OCI-LY3 (cell line): ENCODE data around the gene P4HA2.

Experiments
- H2AFZ ChIP-seq: fragments of 200-600, 300-600 bp; shearing (Covaris generic); 2 replicates; pipeline ENCODE4 v1.6.0; 2014; ENCODE audit warnings: antibody characterized with exemption, low read depth, low read length
- H3K27ac ChIP-seq: fragments of 200-600, 300-600 bp; sonication (generic); 2 replicates; pipeline ENCODE4 v1.5.1; 2014; ENCODE audit warnings: mild to moderate bottlenecking, low read length, moderate library complexity, mixed read lengths
- H3K27me3 ChIP-seq: fragments of 200-600, 300-600 bp; sonication (generic); 2 replicates; pipeline ENCODE4 v1.6.1; 2014; ENCODE audit warnings: low read depth, low read length, mixed read lengths
- H3K36me3 ChIP-seq: fragments of 200-600, 300-600 bp; sonication (generic); replicated peaks from 2 replicates; pipeline ENCODE3; 2014; ENCODE audit warnings: low read depth, low read length, mixed read lengths
- H3K4me1 ChIP-seq: fragments of 300-600, 200-600 bp; sonication (generic); 2 replicates; pipeline ENCODE4 v1.6.1; 2014; ENCODE audit warnings: low read length, mixed read lengths
- H3K4me2 ChIP-seq: fragments of 200-600, 300-600 bp; sonication (generic); 2 replicates; pipeline ENCODE4 v1.6.1; 2014; ENCODE audit warnings: low read length, mixed read lengths
- H3K4me3 ChIP-seq: fragments of 300-600, 200-600 bp; sonication (generic); 2 replicates; pipeline ENCODE4 v1.5.1; 2014; ENCODE audit warnings: antibody characterized with exemption, mild to moderate bottlenecking, low read length, moderate library complexity
- H3K79me2 ChIP-seq: fragments of 300-600, 200-600 bp; shearing (Covaris generic); 2 replicates; pipeline ENCODE4 v1.6.1; 2014; ENCODE audit warnings: mild to moderate bottlenecking, low read length, mixed read lengths
- H3K9ac ChIP-seq: fragments of 300-600, 200-600 bp; shearing (Covaris generic); 2 replicates; pipeline ENCODE4 v1.6.0; 2014; ENCODE audit warnings: mild to moderate bottlenecking, low read length, moderate library complexity
- H3K9me3 ChIP-seq: fragments of 200-600, 300-600 bp; shearing (Covaris generic); 2 replicates; pipeline ENCODE4 v1.6.1; 2014; ENCODE audit warnings: low read length, mixed read lengths; ENCODE audit not compliant: insufficient read depth
- H4K20me1 ChIP-seq: fragments of 200-600, 300-600 bp; sonication (generic); 2 replicates; pipeline ENCODE4 v1.6.1; 2016; ENCODE audit warnings: low read length, mixed read lengths; ENCODE audit not compliant: insufficient read depth
- EZH2phosphoT487 ChIP-seq: fragments of 200-600 bp; shearing (Covaris generic); IDR thresholded peaks from 2 replicates; pipeline ENCODE4 v1.6.1; 2018; ENCODE audit warnings: antibody characterized with exemption, mixed run types, low read depth
- TF ChIP-seq, protein P1 (sequence below): fragments of 200-600, 300-600 bp; sonication (generic); IDR thresholded peaks from 2 replicates; pipeline ENCODE4 v1.5.1; 2014; ENCODE audit warnings: antibody characterized with exemption, low read length, low read depth

The P4HA2 gene

DNA sequence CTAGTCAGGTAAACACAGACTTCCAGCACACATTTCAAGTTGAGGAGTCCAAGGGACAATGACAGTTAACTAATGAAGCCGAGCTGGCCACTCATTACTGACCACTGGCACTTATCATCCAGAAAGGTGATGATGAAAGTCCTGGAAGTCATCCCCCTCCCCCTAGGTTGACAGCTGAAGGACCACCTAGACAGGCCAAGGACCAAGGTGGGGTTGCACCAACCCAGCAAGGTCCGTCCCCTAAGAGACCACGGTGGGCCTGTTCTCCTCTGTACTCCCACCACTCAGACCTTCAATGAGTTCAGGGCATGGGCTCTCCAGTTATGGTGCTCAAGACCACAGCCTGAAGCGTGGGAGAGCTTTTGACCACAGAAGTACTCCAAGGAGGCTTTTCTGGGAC is 13.2 kb downstream of the P4HA2 start:
- Histone ChIP-seq H3K36me3 (no peaks in the 10 kb centered on the region), H3K27me3 (peaks cover 8% of the 10 kb centered on the region), H4K20me1 (no peaks in the 10 kb centered on the region), H3K9me3 (no peaks in the 10 kb centered on the region), H3K79me2 (no peaks in the 10 kb centered on the region), H2AFZ (no peak overlapping the region), H3K9ac (no peak overlapping the region), H3K4me1 (no peaks in the 10 kb centered on the region), H3K27ac (no peak overlapping the region), H3K4me2 (no peak overlapping the region), H3K4me3 (no peak overlapping the region)
- no peak for TF ChIP-seq EZH2phosphoT487
- TF ChIP-seq, protein P1, sequence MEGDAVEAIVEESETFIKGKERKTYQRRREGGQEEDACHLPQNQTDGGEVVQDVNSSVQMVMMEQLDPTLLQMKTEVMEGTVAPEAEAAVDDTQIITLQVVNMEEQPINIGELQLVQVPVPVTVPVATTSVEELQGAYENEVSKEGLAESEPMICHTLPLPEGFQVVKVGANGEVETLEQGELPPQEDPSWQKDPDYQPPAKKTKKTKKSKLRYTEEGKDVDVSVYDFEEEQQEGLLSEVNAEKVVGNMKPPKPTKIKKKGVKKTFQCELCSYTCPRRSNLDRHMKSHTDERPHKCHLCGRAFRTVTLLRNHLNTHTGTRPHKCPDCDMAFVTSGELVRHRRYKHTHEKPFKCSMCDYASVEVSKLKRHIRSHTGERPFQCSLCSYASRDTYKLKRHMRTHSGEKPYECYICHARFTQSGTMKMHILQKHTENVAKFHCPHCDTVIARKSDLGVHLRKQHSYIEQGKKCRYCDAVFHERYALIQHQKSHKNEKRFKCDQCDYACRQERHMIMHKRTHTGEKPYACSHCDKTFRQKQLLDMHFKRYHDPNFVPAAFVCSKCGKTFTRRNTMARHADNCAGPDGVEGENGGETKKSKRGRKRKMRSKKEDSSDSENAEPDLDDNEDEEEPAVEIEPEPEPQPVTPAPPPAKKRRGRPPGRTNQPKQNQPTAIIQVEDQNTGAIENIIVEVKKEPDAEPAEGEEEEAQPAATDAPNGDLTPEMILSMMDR: no peak

DNA sequence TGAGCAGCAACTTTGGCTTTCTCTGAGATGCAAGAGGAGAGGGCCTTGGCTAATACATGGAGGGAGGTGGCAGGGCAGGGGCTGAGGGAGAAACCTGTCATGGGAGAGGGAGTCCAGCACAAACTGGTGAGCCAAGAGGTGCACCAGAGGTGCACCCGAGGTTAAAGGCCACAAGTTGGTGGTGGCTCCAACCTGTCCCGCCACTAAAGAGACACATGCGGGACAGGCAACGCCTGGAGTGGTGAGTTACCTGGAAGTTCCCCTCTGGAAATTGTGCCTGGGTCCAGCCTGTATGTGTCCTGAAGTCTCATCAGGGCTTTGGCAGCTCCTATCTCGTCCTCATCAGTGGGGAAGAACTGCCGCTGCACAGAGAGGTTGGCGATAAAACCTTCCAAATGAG is 14.0 kb downstream of the P4HA2 start:
- Histone ChIP-seq H3K79me2 (no peaks in the 10 kb centered on the region), H3K4me2 (no peak overlapping the region), H4K20me1 (no peaks in the 10 kb centered on the region), H3K36me3 (no peaks in the 10 kb centered on the region), H3K9me3 (no peaks in the 10 kb centered on the region), H3K27me3 (peaks cover 8% of the 10 kb centered on the region; the same call in 1 of the 2 replicates), H3K27ac (no peak overlapping the region), H3K9ac (no peak overlapping the region), H3K4me3 (no peak overlapping the region), H2AFZ (no peak overlapping the region), H3K4me1 (no peaks in the 10 kb centered on the region)
- no peak for TF ChIP-seq EZH2phosphoT487

- Histone ChIP-seq H3K27me3 (no peaks in the 10 kb centered on the region), H3K9me3 (no peaks in the 10 kb centered on the region), H3K4me2 (no peak overlapping the region), H4K20me1 (no peaks in the 10 kb centered on the region), H3K36me3 (no peaks in the 10 kb centered on the region), H2AFZ (no peak overlapping the region), H3K79me2 (no peaks in the 10 kb centered on the region), H3K27ac (no peak overlapping the region), H3K9ac (no peak overlapping the region), H3K4me1 (no peaks in the 10 kb centered on the region), H3K4me3 (no peak overlapping the region)
- TF ChIP-seq, protein P1: no peak
- no peak for TF ChIP-seq EZH2phosphoT487
These were observed 15.9 kb downstream of the P4HA2 start for GRCh38 chr5:132211787-132212186.

- TF ChIP-seq, protein P1: no peak
- TF ChIP-seq EZH2phosphoT487: no peak
- no peaks in the 10 kb centered on the region for H3K4me1 ChIP-seq
- no peak overlapping the region for H3K4me2 ChIP-seq
- H3K9ac ChIP-seq: no peak overlapping the region
- H3K4me3 ChIP-seq: no peak overlapping the region
- no peaks in the 10 kb centered on the region for H4K20me1 ChIP-seq
- no peak overlapping the region for H2AFZ ChIP-seq
- H3K79me2 ChIP-seq: no peaks in the 10 kb centered on the region
- H3K36me3 ChIP-seq: no peaks in the 10 kb centered on the region
- peaks cover 7% of the 10 kb centered on the region; the same call in 1 of the 2 replicates for H3K27me3 ChIP-seq
- H3K9me3 ChIP-seq: no peaks in the 10 kb centered on the region
- no peak overlapping the region for H3K27ac ChIP-seq
These were observed 16.7 kb downstream of the P4HA2 start for GRCh38 chr5:132210944-132211343.
